SU-DHL-6 (cell line): ENCODE results near the gene ATG2A.

Experiments
- CTCF ChIP-seq: fragments of 200-600 bp; sonication (generic); IDR thresholded peaks from one replicate; pipeline ENCODE4 v1.5.1; 2017; ENCODE audit warnings: antibody characterized with exemption, mild to moderate bottlenecking, low read length, moderate library complexity; ENCODE audit not compliant: insufficient read depth, poor library complexity, severe bottlenecking
- EZH2phosphoT487 ChIP-seq: fragments of 200-600 bp; sonication (generic), shearing (Covaris generic); conservative IDR thresholded peaks from 2 replicates; pipeline ENCODE4 v1.6.1; 2018; ENCODE audit warnings: mild to moderate bottlenecking, antibody characterized with exemption, low read length, moderate library complexity, mixed read lengths

DNA sequence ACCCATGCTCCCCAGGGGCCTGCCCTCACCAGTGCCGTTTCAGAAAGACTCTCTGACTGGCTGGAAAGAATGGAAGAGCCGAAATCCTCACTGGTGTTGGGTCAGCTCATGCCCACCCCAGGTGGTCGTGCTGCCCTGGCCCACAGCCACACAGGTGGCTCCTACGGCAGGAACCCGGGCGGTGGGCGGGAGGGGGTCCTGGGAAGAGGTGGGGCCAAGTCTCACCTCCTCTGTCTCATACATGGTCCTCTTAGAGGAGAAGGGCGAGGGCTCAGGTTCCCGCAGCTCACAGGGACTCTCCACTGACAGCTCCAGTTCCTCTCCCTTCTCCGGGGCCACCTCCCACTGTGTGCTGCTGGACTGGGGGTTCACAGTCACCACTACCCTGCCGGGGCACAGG is 8.2 kb downstream of the ATG2A start:
- no peak for TF ChIP-seq EZH2phosphoT487
- no peak for TF ChIP-seq CTCF
